ENCODE measurements around the gene PRKD2.

Gene PRKD2

DNA sequence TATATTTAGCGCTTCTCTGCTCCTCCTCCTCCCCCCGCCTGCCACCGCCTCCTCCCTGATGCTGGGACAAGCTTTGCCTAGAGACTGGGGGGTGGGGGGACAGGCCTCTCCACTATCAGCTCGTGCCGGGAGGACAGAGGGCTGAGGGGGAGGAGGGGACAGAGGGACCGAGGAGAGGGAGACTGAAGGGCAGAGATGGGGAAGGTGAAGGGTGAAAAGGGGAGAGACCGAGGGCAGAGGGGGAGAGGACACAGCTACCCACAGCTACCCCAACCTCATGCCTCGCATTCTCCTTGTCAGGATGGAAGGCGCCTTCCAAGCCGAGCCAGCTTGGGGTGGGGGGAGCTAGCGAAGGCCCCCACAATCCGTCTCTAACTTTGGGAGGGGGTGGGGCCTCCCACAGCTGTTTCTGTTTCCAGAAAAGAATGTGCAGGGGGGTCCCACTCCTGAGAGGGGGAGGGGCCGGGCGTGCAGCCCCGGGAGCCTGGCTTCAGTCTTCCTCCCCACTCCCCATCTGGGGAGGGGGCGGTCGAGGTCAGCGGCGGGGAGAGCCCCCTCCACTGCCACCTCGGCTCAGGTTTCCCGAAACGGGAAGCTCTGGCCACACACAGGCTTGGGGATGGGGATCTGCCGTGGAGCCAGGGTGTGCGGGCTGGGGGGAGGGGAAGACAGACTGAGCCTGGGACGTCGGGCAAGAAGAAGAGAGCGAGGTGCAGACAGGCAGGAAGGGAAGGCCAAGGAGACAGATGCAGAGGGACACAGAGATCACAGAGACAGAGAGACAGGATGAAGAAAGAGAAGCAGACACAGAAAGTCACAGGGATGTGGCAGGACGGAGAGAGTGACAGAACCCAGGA lies 57.5 kb downstream of the PRKD2 start:
- H3K4me3 ChIP-seq (ENCODE audit: low read depth, low read length) = peak overlapping the region; percentile 29

DNA sequence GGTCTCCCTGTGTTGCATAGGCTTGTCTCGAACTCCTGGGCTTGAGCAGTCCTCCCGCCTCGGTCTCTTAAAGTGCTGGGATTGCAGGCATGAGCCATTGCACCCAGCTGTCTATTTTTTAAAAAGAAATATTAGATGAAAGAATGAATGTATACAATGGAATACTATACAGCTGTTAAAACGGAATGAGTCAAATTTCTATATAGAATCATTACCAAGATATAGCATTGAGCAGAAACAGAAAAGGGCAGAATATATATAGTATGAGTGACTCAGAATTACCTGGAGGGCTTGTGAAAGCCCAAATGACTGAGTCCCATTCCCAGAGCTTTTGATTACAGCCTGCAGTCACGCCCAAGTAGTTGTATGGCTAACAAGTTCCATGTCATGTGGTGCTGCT lies 60.4 kb downstream of the PRKD2 start:
- no peak for DNase-seq
- Histone ChIP-seq H3K36me3 (replicated peaks) (no peaks in the 10 kb centered on the region), H3K27me3 (replicated peaks) (no peaks in the 10 kb centered on the region), H3K4me3 (ENCODE audit: low read depth, low read length) (no peak overlapping the region), H3K27ac (no peak overlapping the region)
- TF ChIP-seq, protein P1, sequence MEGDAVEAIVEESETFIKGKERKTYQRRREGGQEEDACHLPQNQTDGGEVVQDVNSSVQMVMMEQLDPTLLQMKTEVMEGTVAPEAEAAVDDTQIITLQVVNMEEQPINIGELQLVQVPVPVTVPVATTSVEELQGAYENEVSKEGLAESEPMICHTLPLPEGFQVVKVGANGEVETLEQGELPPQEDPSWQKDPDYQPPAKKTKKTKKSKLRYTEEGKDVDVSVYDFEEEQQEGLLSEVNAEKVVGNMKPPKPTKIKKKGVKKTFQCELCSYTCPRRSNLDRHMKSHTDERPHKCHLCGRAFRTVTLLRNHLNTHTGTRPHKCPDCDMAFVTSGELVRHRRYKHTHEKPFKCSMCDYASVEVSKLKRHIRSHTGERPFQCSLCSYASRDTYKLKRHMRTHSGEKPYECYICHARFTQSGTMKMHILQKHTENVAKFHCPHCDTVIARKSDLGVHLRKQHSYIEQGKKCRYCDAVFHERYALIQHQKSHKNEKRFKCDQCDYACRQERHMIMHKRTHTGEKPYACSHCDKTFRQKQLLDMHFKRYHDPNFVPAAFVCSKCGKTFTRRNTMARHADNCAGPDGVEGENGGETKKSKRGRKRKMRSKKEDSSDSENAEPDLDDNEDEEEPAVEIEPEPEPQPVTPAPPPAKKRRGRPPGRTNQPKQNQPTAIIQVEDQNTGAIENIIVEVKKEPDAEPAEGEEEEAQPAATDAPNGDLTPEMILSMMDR (IDR thresholded peaks at IDR 0.05; ENCODE audit: low read depth, low read length, missing control alignments) = no peak
- in situ Hi-C loops (cut with HindIII; ENCODE audit: low pct_ligation_motif_present, low sequenced_read_pairs) = no loop called here

More for the DNA sequence above, 57.5 kb downstream of the PRKD2 start:
- TF ChIP-seq, protein P1 (IDR thresholded peaks at IDR 0.05; ENCODE audit: low read depth, low read length, missing control alignments) = no peak
- in situ Hi-C loops (cut with HindIII; ENCODE audit: low pct_ligation_motif_present, low sequenced_read_pairs) = no loop called here
- DNase-seq = no peak
- no peaks in the 10 kb centered on the region for H3K27me3 ChIP-seq (replicated peaks)
- no peak overlapping the region for H3K27ac ChIP-seq
- no peaks in the 10 kb centered on the region for H3K36me3 ChIP-seq (replicated peaks)

DNA sequence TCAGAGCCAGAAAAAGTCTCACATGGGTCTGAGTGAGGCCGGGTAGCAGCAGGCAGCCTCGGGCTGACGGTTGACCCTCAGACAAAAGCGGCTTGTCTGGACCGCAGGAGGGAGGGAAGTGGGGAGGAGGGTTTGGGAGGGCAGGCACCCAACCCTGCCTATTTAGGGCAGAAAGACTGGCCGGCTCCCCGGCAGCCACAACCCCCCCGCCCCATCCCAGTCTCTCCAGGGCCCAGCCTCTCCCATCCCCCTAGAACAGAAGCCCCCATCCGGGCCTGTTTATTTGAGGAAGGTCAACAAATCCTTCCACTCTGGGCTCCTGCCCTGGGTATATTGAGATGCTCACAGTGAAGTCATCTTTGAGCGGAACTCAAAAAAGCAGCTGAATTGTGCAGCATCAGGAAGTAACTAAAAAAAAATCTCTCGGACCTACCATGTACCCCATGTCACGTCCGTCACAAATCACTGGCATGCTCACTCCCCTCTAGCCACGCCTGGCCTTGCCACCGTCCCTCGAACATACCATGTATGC lies 62.2 kb downstream of the PRKD2 start:
- H3K36me3 ChIP-seq (replicated peaks) = no peaks in the 10 kb centered on the region
- in situ Hi-C loops (cut with HindIII; ENCODE audit: low pct_ligation_motif_present, low sequenced_read_pairs) = no loop called here
- no peaks in the 10 kb centered on the region for H3K27me3 ChIP-seq (replicated peaks)
- H3K4me3 ChIP-seq (ENCODE audit: low read depth, low read length) = no peak overlapping the region
- TF ChIP-seq, protein P1 (IDR thresholded peaks at IDR 0.05; ENCODE audit: low read depth, low read length, missing control alignments) = no peak
- DNase-seq = no peak
- H3K27ac ChIP-seq = no peak overlapping the region

DNA sequence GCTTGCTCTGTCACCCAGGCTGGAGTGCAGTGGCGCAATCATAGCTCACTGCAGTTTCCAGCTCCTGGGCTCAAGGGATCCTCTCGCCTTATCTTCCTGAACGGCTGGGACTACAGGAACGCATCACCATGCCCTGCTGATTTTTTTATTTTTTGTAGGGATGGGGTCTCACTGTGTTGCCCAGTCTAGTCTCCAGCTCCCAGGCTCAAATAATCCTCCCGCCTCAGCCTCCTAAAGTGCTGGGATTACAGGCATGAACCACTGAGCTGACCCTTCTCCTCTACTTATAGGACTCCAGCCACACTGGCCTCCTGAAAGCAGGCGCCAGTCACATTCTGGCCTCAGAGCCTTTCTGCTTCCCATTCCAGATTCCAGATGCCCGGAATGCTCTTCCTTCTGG lies 66.5 kb downstream of the PRKD2 start:
- TF ChIP-seq, protein P1 (IDR thresholded peaks at IDR 0.05; ENCODE audit: low read depth, low read length, missing control alignments) = no peak
- in situ Hi-C loops (cut with HindIII; ENCODE audit: low pct_ligation_motif_present, low sequenced_read_pairs) = no loop called here
- Histone ChIP-seq H3K4me3 (ENCODE audit: low read depth, low read length) (no peak overlapping the region), H3K27me3 (replicated peaks) (no peaks in the 10 kb centered on the region), H3K36me3 (replicated peaks) (no peaks in the 10 kb centered on the region), H3K27ac (no peak overlapping the region)
- no peak for DNase-seq

DNA sequence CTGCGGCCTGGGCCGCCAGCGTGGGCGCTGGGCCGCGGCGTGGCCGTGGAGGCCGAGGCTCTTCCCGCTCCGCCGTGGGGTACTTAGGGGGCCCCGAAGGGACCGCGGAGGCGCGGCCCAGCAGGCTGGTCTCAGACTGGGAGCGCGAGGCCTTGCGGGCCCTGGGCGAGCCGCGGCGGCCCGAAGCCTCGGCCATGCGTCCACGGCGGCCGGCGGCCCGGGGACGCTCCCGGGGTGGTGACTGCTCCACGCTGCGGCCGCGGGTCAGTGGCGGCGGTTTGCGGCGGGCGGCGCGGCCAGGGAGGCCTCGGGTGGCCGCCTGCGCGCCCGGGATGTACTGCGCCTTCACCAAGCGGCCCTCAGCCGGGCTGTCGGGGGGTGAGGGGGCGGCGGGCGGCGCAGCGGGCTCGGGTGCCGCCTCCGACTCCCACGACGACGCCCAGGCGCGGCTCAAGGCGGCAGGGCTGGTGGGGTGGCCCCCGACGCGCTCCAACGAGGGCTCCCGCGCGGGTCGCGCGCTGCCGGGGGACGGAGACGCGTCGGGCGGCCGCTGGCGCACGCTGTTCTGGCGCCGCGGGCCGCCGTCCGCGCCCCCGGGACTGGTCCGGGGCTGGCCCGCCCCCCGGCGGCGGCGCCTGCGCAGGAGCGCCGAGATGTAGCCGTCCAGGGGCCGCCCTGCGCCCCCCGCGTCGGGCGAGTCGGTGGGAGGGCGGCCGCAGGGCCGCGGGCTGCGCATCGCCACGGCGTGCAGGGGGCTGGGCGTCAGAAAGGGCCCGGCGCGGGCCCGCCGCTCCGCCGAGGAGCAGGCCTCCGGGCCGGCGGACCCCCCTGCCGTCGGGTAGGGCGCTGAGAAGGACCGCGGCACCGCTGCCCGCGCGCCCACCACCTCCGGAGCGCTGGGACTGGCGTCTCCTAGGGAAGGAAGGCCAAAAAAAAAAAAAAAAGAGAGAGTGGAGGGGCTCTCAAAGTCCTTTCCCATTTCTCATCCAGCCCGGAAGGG lies 67.7 kb downstream of the PRKD2 start:
- H3K27me3 ChIP-seq (replicated peaks) = no peaks in the 10 kb centered on the region
- H3K4me3 ChIP-seq (ENCODE audit: low read depth, low read length) = no peak overlapping the region
- in situ Hi-C loops (cut with HindIII; ENCODE audit: low pct_ligation_motif_present, low sequenced_read_pairs) = no loop called here
- H3K27ac ChIP-seq = no peak overlapping the region
- no peaks in the 10 kb centered on the region for H3K36me3 ChIP-seq (replicated peaks)
- no peak for DNase-seq
- TF ChIP-seq, protein P1 (IDR thresholded peaks at IDR 0.05; ENCODE audit: low read depth, low read length, missing control alignments) = no peak
